ENCODE data around the gene DSG2.

GRCh38 chr18:31478688-31479087, 19.3 kb upstream of the DSG2 start:
- TF ChIP-seq POLR2A (IDR thresholded peaks at IDR 0.05) (no peak), CTCF (IDR thresholded peaks at IDR 0.05) (no peak)
